ENCODE measurements around the gene ATF4. TPM values are rescaled to one million over a fixed set of nuclear protein-coding genes. Genes with fewer than 3 reads are reported as not detected.

Gene ATF4
- total and polyA plus RNA-seq, 2 of the 13 experiments (the other 11 are each of a cell fraction or from before 2014, with no cell fraction given) = 486 to 1,297 TPM

DNA sequence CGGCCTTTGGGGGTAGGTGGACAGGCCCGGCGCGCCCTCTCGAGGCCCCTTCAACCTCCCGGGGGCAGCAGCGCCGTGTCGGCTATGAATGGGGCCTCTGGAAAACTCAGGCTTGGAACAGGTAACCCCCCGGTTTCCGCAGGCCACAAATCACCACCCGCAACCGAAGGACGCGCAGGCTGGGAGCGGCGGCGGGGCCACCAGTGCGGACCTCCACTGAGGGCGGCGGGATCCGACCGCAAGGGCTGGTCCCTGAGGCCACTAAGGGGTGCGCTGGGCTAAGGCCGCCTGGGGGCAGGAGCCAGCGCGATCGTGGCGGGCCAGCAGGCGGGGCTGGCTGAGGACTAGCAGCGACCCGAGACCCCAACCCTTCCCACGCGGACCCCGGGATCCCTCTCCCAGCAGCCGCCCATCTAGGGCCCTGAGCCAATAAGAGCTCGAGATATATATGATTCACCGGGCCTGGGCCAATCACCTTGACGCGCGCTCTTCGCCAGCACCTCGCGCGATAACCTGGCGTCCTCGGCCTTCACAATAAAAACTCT, 609 bp upstream of the ATF4 start (continued):
- TF ChIP-seq, protein P1, sequence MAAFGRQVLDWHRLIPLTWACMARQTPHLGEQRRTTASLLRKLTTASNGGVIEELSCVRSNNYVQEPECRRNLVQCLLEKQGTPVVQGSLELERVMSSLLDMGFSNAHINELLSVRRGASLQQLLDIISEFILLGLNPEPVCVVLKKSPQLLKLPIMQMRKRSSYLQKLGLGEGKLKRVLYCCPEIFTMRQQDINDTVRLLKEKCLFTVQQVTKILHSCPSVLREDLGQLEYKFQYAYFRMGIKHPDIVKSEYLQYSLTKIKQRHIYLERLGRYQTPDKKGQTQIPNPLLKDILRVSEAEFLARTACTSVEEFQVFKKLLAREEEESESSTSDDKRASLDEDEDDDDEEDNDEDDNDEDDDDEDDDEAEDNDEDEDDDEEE (CRISPR knock-in tag; IDR thresholded peaks at IDR 0.05) = 0 out of 2 replicates have a peak, but pooled peaks have one; percentile 1
- TF ChIP-seq PLSCR1 (CRISPR knock-in tag; IDR thresholded peaks at IDR 0.05; ENCODE audit: borderline replicate concordance) (no peak), SP140L (CRISPR knock-in tag; IDR thresholded peaks at IDR 0.05; ENCODE audit: borderline replicate concordance) (no peak), IKZF4 (CRISPR knock-in tag; IDR thresholded peaks at IDR 0.05; ENCODE audit: borderline replicate concordance, low read depth, not compliant biosample characterization) (peak; percentile 34), DNMT3B (CRISPR knock-in tag; conservative IDR thresholded peaks at IDR 0.05) (no peak), TP53 (CRISPR knock-in tag; conservative IDR thresholded peaks at IDR 0.05) (no peak), ZNF256 (CRISPR knock-in tag; conservative IDR thresholded peaks at IDR 0.05) (no peak), ZNF20 (CRISPR knock-in tag; IDR thresholded peaks at IDR 0.05) (peak; percentile 50; the same call in 1 of the 2 replicates), YEATS2 (CRISPR knock-in tag; IDR thresholded peaks at IDR 0.05; ENCODE audit: borderline replicate concordance) (no peak; the same call in 1 of the 2 replicates), WIZ (CRISPR knock-in tag; IDR thresholded peaks at IDR 0.05) (no peak), ZNF605 (CRISPR knock-in tag; IDR thresholded peaks at IDR 0.05) (no peak; the same call in 1 of the 2 replicates), PLRG1 (conservative IDR thresholded peaks at IDR 0.05) (no peak), TBX2 (CRISPR knock-in tag; IDR thresholded peaks at IDR 0.05; ENCODE audit: borderline replicate concordance) (no peak), LCORL (IDR thresholded peaks at IDR 0.05) (no peak), LCORL (CRISPR knock-in tag; IDR thresholded peaks at IDR 0.05) (peak; percentile 30; the same call in 1 of the 2 replicates), CREB3 (CRISPR knock-in tag; IDR thresholded peaks at IDR 0.05) (no peak), CREM (IDR thresholded peaks at IDR 0.05) (no peak), CREM (CRISPR knock-in tag; IDR thresholded peaks at IDR 0.05) (no peak), SRSF9 (IDR thresholded peaks at IDR 0.05; ENCODE audit: borderline replicate concordance, insufficient read depth, low read depth, low read length, poor library complexity, severe bottlenecking) (no peak), HNRNPH1 (optimal IDR thresholded peaks at IDR 0.05; ENCODE audit: low read depth, low read length) (peak; percentile 75), ATAD3A (CRISPR knock-in tag; IDR thresholded peaks at IDR 0.05) (no peak), TOPORS (CRISPR knock-in tag; IDR thresholded peaks at IDR 0.05) (peak; percentile 29; the same call in 1 of the 2 replicates), SIX4 (CRISPR knock-in tag; IDR thresholded peaks at IDR 0.05) (no peak), ZFP1 (CRISPR knock-in tag; IDR thresholded peaks at IDR 0.05) (no peak), ZNF350 (CRISPR knock-in tag; IDR thresholded peaks at IDR 0.05; ENCODE audit: borderline replicate concordance, low read depth) (no peak; the same call in 1 of the 2 replicates), FOXO1 (CRISPR knock-in tag; IDR thresholded peaks at IDR 0.05) (no peak), FOSL1 (CRISPR knock-in tag; IDR thresholded peaks at IDR 0.05; ENCODE audit: borderline replicate concordance) (no peak), ZBTB20 (CRISPR knock-in tag; IDR thresholded peaks at IDR 0.05; ENCODE audit: borderline replicate concordance, low read depth) (no peak), ZNF570 (CRISPR knock-in tag; IDR thresholded peaks at IDR 0.05; ENCODE audit: borderline replicate concordance) (no peak)
- TF ChIP-seq, protein P2, sequence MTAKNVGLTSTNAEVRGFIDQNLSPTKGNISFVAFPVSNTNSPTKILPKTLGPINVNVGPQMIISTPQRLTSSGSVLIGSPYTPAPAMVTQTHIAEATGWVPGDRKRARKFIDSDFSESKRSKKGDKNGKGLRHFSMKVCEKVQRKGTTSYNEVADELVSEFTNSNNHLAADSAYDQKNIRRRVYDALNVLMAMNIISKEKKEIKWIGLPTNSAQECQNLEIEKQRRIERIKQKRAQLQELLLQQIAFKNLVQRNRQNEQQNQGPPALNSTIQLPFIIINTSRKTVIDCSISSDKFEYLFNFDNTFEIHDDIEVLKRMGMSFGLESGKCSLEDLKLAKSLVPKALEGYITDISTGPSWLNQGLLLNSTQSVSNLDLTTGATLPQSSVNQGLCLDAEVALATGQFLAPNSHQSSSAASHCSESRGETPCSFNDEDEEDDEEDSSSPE (CRISPR knock-in tag; IDR thresholded peaks at IDR 0.05) = peak; percentile 82

Measured in HepG2 (cell line).